ENCODE measurements around the gene B3GNT3. TPM values are rescaled to one million over a fixed set of nuclear protein-coding genes. Genes with fewer than 3 reads are reported as not detected.

The B3GNT3 gene
- total RNA-seq, 1 donor from 2014 or later, result 0.32 TPM

- DNase-seq (ENCODE audit: low spot score), result no peak
These were observed 37.7 kb downstream of the B3GNT3 start for GRCh38 chr19:17832443-17833208.

GRCh38 chr19:17834350-17835181 lies 39.6 kb downstream of the B3GNT3 start:
- no peak for DNase-seq (ENCODE audit: low spot score)

DNA sequence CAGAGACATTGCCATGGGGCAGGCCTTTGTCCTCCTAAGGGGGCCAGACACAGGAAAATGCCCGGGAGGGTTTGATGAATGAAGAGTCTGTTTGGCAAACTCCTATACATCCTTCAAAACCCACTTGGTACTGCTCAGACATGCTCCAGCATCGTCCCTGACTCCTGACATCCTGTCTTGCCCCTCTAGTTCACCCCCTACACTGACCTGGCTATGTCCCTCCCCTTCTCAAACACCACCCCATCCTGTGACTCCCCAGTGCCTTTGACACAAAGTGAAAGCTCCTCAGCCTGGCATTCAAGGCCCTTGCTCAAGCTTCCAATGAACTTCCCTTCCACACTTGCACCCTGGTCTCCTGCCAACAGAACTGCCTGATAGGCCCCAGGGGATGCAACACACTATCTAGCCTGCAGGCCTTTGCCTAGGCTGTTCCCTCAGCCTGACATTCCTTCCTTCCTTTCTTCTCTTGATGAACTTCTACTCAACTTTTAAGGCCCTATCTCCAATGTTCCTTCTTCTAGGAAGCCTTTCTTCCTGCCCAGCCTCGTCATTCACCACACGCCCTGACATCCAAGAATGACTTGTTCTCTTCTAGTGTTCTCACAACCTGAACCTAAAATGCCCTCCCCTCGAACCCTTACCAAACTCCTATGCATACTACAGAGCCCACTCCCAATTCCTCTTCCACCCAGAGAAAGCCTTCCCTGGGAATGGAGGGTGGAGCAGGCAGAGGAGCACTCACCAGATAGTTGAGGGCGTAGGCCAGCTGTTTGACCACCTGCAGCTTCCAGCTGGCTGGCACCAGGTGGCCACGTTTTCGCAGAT lies 40.5 kb downstream of the B3GNT3 start:
- no peak for DNase-seq (ENCODE audit: low spot score)

DNA sequence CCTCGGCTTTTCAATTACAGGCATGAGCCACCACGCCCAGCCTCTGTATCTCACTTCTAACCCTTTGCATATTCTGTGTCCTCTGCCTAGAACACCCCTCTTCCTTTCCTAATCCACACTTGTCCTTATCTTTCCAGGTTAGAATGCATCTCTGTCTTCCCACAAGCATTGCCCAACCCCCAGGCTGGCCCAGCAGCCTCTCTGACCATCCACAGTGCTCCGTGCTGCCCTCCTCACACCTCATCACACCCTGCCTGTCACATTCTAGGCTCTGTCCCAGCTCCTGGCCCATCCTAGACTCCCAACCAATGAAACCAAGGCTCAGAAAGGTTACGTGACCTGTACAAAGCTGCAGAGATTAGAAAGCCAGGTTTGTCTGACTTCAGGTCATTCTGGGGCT lies 41.6 kb downstream of the B3GNT3 start:
- DNase-seq (ENCODE audit: low spot score), result no peak

GRCh38 chr19:17837972-17838371 lies 43.0 kb downstream of the B3GNT3 start:
- no peak for DNase-seq (ENCODE audit: low spot score)

DNA sequence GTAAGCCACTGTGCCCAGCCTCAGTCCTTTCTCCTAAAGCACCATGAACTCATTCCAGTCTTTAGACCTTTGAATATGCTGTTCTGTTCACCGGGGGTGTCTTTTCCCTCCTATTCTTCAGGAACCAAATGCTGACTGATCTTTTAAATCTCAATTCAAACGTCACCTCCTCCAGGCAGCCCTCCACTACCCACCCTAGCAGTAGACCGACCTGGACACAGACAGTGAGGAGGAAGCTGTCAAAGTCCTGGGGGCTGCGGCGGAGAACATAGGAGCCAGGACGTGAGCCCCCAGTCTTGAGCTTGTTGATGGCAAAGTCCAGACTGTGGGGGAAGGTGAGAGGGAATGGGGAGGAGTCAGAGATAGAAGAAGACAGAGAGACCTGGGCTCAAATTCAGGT lies 45.1 kb downstream of the B3GNT3 start:
- DNase-seq (ENCODE audit: low spot score), result no peak

GRCh38 chr19:17841371-17841809 lies 46.5 kb downstream of the B3GNT3 start:
- DNase-seq (ENCODE audit: low spot score), result no peak

GRCh38 chr19:17841810-17842662 lies 47.1 kb downstream of the B3GNT3 start:
- DNase-seq (ENCODE audit: low spot score), result no peak

- DNase-seq (ENCODE audit: low spot score), result no peak
These were observed 47.8 kb downstream of the B3GNT3 start for GRCh38 chr19:17842663-17843291.

- DNase-seq (ENCODE audit: low spot score), result no peak
These were observed 48.4 kb downstream of the B3GNT3 start for GRCh38 chr19:17843292-17843827.

GRCh38 chr19:17843908-17844490 lies 49.1 kb downstream of the B3GNT3 start:
- no peak for DNase-seq (ENCODE audit: low spot score)

GRCh38 chr19:17846146-17846545 lies 51.2 kb downstream of the B3GNT3 start:
- DNase-seq (ENCODE audit: low spot score), result no peak

GRCh38 chr19:17847538-17848366 lies 52.8 kb downstream of the B3GNT3 start, which contains the start of gene JAK3:
Gene JAK3 (minus strand): TSS chr19:17847982. CDS start chr19:17844417, 3,565 bp downstream.
- DNase-seq (ENCODE audit: low spot score), result no peak

DNA sequence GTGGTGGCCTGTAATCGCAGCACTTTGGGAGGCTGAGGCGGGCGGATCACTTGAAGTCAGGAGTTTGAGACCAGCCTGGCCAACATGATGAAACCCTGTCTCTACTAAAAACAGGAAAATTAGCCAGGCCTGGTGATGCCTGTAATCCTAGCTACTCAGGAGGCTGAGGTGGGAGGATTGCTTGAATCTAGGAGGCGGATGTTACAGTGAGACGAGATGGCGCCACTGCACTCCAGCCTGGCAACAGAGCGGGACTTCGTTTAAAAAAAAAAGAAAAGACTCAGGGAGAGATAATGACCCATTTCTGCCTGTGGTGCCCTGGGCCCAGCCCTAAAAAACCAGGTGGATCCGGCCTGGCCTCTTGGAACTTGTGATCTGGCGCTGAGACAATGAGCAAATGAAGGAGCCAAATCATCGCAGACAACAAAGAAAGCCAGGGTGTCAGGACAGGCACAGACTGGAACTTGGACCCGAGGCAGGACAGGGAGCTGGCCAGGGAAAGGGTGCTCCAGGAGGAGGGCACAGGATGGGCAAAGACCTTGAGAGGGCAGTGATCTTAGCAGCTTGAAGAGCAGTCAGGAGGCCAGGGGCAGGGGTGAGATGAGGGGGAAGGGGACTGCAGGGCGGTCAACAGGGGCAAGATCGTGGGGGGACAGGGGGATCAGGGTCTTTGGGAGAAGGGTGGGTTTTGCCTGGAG lies 53.8 kb downstream of the B3GNT3 start:
- no peak for DNase-seq (ENCODE audit: low spot score)

- no peak for DNase-seq (ENCODE audit: low spot score)
These were observed 59.1 kb downstream of the B3GNT3 start for GRCh38 chr19:17854061-17854460.

GRCh38 chr19:17855280-17856152 lies 60.6 kb downstream of the B3GNT3 start:
- peak; percentile 96 for DNase-seq (ENCODE audit: low spot score)

All from mesenteric fat pad (tissue), 1 donor.